GM10266 (cell line): ENCODE measurements around the gene EEFSEC.

Source experiments
- DNase-seq: peaks from one replicate; pipeline ENCODE4 v3.0.0; 2012; ENCODE audit errors: extremely low spot score
- TF ChIP-seq, protein P1 (sequence below): IDR thresholded peaks from 2 replicates; pipeline ENCODE4 v1.5.1; 2012; ENCODE audit warnings: mild to moderate bottlenecking, low read depth; ENCODE audit not compliant: control insufficient read depth, insufficient read depth; ENCODE audit errors: missing control alignments

EEFSEC gene

DNA sequence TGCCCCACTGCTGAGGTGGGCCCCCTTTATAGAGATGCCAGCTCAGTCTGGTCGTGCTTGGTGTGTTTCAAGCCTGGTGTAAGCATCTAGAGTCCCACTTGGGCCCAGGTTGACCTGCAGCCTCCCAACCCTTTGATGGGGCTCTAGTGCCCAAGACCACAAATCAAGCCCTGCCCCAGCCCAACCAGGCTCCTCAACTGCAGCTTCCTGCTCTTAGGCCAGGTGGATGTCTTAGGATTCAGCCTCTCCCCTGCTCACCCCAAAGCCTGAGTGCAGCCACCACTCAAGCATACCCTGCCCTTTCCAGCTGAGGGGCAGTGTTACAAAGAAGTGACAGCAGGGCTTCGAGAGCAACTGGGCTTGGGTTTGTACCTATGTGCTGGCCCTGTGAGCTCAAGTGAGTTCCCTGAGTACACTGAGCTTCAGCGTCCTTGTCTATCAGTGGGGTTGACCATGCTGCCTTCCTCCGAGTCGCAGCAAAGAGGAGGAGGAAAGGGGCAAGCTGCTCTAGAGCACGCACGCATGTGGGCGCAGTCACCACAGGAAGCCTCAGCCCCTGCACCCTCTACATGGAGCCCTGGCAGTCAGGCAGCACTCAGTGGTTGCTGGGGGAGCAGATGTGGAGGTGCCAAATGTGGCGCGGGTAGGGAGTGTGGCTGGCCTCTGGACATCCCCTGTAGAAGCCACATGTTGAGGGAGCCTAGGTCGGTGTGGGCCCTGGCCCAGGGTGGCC is 120.7 kb downstream of the EEFSEC start:
- TF ChIP-seq, protein P1, sequence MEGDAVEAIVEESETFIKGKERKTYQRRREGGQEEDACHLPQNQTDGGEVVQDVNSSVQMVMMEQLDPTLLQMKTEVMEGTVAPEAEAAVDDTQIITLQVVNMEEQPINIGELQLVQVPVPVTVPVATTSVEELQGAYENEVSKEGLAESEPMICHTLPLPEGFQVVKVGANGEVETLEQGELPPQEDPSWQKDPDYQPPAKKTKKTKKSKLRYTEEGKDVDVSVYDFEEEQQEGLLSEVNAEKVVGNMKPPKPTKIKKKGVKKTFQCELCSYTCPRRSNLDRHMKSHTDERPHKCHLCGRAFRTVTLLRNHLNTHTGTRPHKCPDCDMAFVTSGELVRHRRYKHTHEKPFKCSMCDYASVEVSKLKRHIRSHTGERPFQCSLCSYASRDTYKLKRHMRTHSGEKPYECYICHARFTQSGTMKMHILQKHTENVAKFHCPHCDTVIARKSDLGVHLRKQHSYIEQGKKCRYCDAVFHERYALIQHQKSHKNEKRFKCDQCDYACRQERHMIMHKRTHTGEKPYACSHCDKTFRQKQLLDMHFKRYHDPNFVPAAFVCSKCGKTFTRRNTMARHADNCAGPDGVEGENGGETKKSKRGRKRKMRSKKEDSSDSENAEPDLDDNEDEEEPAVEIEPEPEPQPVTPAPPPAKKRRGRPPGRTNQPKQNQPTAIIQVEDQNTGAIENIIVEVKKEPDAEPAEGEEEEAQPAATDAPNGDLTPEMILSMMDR, result no peak
- no peak for DNase-seq

DNA sequence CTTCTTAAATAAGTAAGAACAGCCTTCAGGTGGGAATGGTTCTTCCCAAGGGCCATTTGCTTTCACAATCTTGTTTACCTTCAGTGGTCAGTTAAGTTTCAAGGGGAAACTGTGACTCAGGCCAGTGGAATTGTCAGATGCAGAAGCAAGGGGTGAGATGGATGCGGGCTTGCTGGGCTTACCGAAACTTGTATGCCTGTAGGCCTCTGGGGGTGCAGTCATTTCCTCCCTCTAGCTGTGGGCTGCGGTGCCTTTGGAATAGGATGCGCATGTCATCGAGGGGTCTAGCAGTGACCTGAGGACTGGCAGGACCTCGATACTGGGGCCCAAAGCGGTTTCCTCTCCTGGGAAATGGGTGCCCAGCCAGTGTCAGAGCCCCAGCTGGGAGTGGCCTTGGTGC is 121.6 kb downstream of the EEFSEC start:
- TF ChIP-seq, protein P1, result no peak
- DNase-seq, result no peak

DNA sequence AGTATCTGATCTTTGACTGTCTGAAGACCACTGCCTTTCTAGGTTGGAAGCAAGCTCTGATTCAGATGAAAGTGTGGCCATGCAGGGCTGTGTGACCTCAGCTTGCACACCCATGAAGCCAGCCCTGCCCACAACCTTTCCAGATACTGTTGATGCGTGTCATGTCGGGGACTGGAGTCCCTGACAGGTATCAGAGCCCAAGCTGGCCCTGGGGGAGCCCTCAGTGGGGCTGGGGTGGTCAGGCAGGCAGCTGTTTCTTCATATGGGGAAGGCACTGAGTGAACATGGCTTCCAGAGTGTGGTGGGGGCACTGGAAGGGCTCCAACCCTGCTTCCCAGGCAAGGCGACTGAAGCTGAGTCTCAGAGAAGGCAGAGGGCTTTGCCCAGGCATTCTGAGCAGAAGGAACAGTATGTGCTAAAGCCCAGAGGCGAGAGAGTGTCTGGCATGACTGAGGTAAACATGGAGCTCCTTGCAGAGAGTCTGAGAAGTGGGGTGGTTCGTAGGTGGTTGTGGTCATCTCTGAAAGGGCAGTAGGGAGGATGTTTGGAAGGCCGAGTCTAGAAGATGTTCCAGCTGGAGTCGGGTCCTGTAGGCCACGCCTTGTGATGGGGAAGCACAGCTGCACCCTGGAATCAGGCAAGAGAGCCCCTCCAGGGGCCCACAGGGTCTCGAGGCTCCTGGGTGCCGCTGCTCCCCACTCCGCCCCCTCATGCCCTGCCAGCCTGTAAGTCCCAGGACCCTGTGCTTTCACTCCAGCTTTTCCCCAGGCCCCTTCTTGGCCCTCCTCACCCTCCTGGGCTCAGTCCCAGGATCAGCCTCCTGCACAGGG is 122.2 kb downstream of the EEFSEC start:
- TF ChIP-seq, protein P1, result no peak
- no peak for DNase-seq

DNA sequence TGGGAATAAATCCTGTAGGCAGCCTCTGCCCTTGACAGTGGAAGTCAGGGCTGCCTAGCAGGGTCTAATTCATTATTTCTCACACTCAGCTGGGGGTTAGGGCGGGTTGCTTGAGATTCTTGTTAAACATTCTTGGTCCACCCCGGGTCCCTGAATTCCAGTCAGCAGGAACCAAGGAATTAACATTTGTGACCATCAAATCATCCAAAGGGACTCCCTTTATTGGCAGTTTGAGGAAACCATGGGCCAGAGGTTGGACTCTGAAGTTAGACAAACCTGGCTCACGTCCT is 122.8 kb downstream of the EEFSEC start:
- TF ChIP-seq, protein P1, result no peak
- DNase-seq, result no peak

DNA sequence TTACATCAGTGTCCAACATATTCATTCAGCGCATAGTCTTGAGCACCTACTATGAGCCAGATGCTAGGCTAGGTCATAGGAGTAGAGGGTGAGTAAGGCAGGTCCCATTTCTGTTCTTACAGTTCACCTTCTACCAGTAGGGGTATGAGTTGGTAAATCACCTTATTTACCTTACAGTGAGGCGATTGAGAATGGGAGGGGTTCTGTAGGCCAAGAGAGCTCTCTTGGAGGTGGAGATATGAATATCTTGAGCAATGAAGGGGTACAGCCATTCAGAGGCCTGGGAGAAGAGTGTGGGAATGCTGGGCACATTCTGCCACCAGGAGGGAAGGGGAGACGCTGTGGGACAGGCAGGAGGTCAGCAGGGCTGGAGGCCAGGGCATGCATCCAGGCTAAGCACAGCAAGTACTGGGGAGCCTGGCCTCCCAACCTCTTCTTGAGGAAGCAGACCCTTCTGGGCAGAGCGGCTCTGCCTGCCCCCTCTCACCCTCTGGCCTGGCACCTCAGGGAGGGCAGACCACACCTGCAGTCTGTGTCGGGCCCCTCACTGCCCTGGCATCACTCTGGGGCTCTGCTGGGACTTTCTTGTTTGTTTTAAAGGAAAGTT is 123.4 kb downstream of the EEFSEC start:
- TF ChIP-seq, protein P1, result no peak
- DNase-seq, result no peak

DNA sequence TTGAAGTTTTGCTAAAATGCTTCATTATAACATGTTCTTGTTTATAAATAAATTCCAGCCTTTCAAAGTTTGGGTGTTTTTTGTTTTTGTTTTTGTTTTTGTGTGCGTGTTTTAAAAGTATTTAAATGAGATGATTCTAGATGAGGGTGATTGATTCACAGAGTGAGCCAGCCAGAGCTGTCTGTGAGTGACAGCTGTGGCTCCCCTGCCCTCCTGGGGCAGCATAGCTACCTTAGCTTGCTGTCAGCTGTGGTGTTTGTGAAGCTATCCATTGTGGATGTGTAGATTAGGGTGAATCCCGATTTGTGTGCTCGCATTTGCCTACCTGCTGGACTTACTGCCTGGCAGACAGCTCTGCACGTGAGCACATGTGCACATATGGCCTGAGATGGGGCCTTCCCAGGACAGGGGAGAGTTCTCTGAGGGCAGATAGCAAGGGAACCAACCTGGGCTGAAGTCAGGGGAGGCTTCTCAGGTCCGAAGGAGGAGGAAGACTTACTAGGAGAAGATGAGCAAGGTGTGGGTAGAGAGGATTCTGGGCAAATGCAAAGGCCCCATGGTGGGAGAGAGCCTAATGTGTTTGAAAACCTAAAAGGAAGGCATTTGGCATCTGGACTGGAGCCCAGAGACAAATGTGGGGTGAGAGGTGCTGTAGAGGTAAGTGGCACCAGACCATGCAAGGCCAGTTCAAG is 124.2 kb downstream of the EEFSEC start:
- DNase-seq, result no peak

More for the DNA sequence above, 124.2 kb downstream of the EEFSEC start:
- TF ChIP-seq, protein P1, result no peak
